Bladder microvascular endothelial cell (primary cell): ENCODE results near the gene CYP19A1. TPM values are rescaled to one million over a fixed set of nuclear protein-coding genes. Genes with fewer than 3 reads are reported as not detected.

Experiments
- total RNA-seq: library from RNA; depleted of rRNA; stranded (reverse); fragments of >200 nt; gene quantifications from 2 replicates; pipeline ENCODE4 v1.2.3, GENCODE V29; 2014

Gene CYP19A1
- total RNA-seq: not detected in 2 replicates

GRCh38 chr15:51338496-51338895, at the start of gene CYP19A1:
TSS of gene CYP19A1 (minus strand) at chr15:51338596. CDS start at chr15:51242912, 95,684 bp downstream.

GRCh38 chr15:51341366-51342226, 3.2 kb upstream of the CYP19A1 start, which contains the start of gene GLDN:
TSS of gene GLDN (plus strand) at chr15:51341655. CDS start at chr15:51341685, 30 bp downstream.

Other genes with a start within 250 kb of the CYP19A1 start
- gene TNFAIP8L3, start 243.7 kb downstream of the CYP19A1 start, total RNA-seq: 9.7 and 46.1 TPM in 2 replicates
- 0.16 TPM in 1 of 2 replicates, not detected in the other for gene GLDN, start 3.1 kb upstream of the CYP19A1 start, total RNA-seq